Smooth muscle cell (in vitro differentiated cells): Measurements from ENCODE around the gene MMP25. TPM values are rescaled to one million over a fixed set of nuclear protein-coding genes. Genes with fewer than 3 reads are reported as not detected.

Experiments used
- DNase-seq: peaks from one replicate; lab custom pipeline; 2025; ENCODE audit not compliant: unreplicated experiment; lab: John Stamatoyannopoulos, UW
- H2AFZ ChIP-seq: fragments of 200-600 bp; sonication (generic); 2 replicates; pipeline ENCODE4 v1.6.0; 2016; ENCODE audit warnings: antibody characterized with exemption, low read depth, mild to moderate bottlenecking
- H3F3A ChIP-seq: fragments of 200-600 bp; sonication (generic); 2 replicates; pipeline ENCODE4 v1.6.0; 2017; ENCODE audit warnings: antibody characterized with exemption, low read depth
- H3K27ac ChIP-seq: fragments of 200-600 bp; sonication (generic); 2 replicates; pipeline ENCODE4 v1.5.1; 2016; ENCODE audit warnings: low read depth, mild to moderate bottlenecking
- H3K27me3 ChIP-seq: fragments of 200-600 bp; sonication (generic); 2 replicates; pipeline ENCODE4 v1.6.1; 2016; ENCODE audit warnings: low read depth, mild to moderate bottlenecking
- H3K36me3 ChIP-seq: fragments of 200-600 bp; sonication (generic); 2 replicates; pipeline ENCODE4 v1.5.1; 2016; ENCODE audit warnings: low read depth
- H3K4me1 ChIP-seq: fragments of 200-600 bp; sonication (generic); 2 replicates; pipeline ENCODE4 v1.5.1; 2016; ENCODE audit warnings: low read depth
- H3K4me2 ChIP-seq: fragments of 200-600 bp; sonication (generic); 2 replicates; pipeline ENCODE4 v1.6.0; 2016; ENCODE audit warnings: mild to moderate bottlenecking
- H3K4me3 ChIP-seq: fragments of 200-600 bp; sonication (generic); 2 replicates; pipeline ENCODE4 v1.5.1; 2016; ENCODE audit warnings: mild to moderate bottlenecking
- H3K79me2 ChIP-seq: fragments of 200-600 bp; sonication (generic); 2 replicates; pipeline ENCODE4 v1.6.0; 2016; ENCODE audit warnings: low read depth, mild to moderate bottlenecking
- H3K9ac ChIP-seq: fragments of 200-600 bp; sonication (generic); 2 replicates; pipeline ENCODE4 v1.6.0; 2016; ENCODE audit warnings: low read depth
- H3K9me3 ChIP-seq: fragments of 200-600 bp; sonication (generic); replicated peaks from 2 replicates; pipeline ENCODE4 v1.5.1; 2016; ENCODE audit warnings: low read depth
- H4K20me1 ChIP-seq: fragments of 200-600 bp; sonication (generic); 2 replicates; pipeline ENCODE4 v1.6.0; 2016; ENCODE audit warnings: low read depth
- CTCF ChIP-seq: fragments of 200-600 bp; sonication (generic); IDR thresholded peaks from 2 replicates; pipeline ENCODE4 v1.5.1; 2017; ENCODE audit warnings: borderline replicate concordance, mild to moderate bottlenecking, antibody characterized with exemption; ENCODE audit not compliant: insufficient read depth, poor library complexity, severe bottlenecking
- WGBS: methylation state at CpG from one replicate; pipeline ENCODE4 v1.1.7; 2016; ENCODE audit warnings: low lambda C conversion rate; 5-methylcytosine and 5-hydroxymethylcytosine counted together
- polyA plus RNA-seq: library from polyadenylated mRNA; unstranded; fragments of >200 nt; fragmentation: Nextera tagmentation; extraction: Ambion mirVana; gene quantifications from 2 replicates; pipeline ENCODE4 v1.2.1, GENCODE V29; 2016
- total RNA-seq: library from RNA; depleted of rRNA; stranded (reverse); fragments of >200 nt; gene quantifications from 2 replicates; pipeline ENCODE4 v1.2.3, GENCODE V29; 2014

MMP25 gene
- total and polyA plus RNA-seq, 2 experiments from 2014 or later = 0.90 to 1.3 TPM

GRCh38 chr16:3047387-3047720 is 993 bp downstream of the MMP25 start:
- H3F3A ChIP-seq = no peaks in the 10 kb centered on the region
- 29% methylated on average over 13 of the region's 13 CpGs for WGBS
- no peak overlapping the region for H3K27ac ChIP-seq
- no peaks in the 10 kb centered on the region for H3K79me2 ChIP-seq
- H3K9me3 ChIP-seq = no peaks in the 10 kb centered on the region
- H3K4me2 ChIP-seq = no peak overlapping the region
- H3K4me3 ChIP-seq = no peak overlapping the region
- H2AFZ ChIP-seq = no peak overlapping the region
- DNase-seq = no peak
- H3K36me3 ChIP-seq = no peaks in the 10 kb centered on the region
- H4K20me1 ChIP-seq = no peaks in the 10 kb centered on the region
- H3K27me3 ChIP-seq = peaks cover 73% of the 10 kb centered on the region
- H3K9ac ChIP-seq = no peak overlapping the region
- H3K4me1 ChIP-seq = peaks cover 11% of the 10 kb centered on the region
- no peak for TF ChIP-seq CTCF

- H3K4me1 ChIP-seq = peaks cover 9% of the 10 kb centered on the region
- H3K4me3 ChIP-seq = no peak overlapping the region
- H3K79me2 ChIP-seq = no peaks in the 10 kb centered on the region
- H3K9me3 ChIP-seq = no peaks in the 10 kb centered on the region
- H3F3A ChIP-seq = no peaks in the 10 kb centered on the region
- no peak overlapping the region for H3K4me2 ChIP-seq
- H2AFZ ChIP-seq = no peak overlapping the region
- no peak for DNase-seq
- H4K20me1 ChIP-seq = no peaks in the 10 kb centered on the region
- no peak overlapping the region for H3K9ac ChIP-seq
- TF ChIP-seq CTCF = no peak
- H3K27me3 ChIP-seq = peaks cover 46% of the 10 kb centered on the region
- WGBS = 88% methylated on average over 22 of the region's 26 CpGs
- no peaks in the 10 kb centered on the region for H3K36me3 ChIP-seq
- no peak overlapping the region for H3K27ac ChIP-seq
Observed at GRCh38 chr16:3049921-3050481, 3.6 kb downstream of the MMP25 start.

- H3K27me3 ChIP-seq = peaks cover 41% of the 10 kb centered on the region
- no peaks in the 10 kb centered on the region for H3F3A ChIP-seq
- TF ChIP-seq CTCF = no peak
- no peak for DNase-seq
- no peaks in the 10 kb centered on the region for H4K20me1 ChIP-seq
- no peak overlapping the region for H3K4me3 ChIP-seq
- no peak overlapping the region for H3K27ac ChIP-seq
- 90% methylated on average over 5 of the region's 5 CpGs for WGBS
- no peaks in the 10 kb centered on the region for H3K79me2 ChIP-seq
- no peak overlapping the region for H3K9ac ChIP-seq
- peaks cover 5% of the 10 kb centered on the region for H3K4me1 ChIP-seq
- H2AFZ ChIP-seq = no peak overlapping the region
- no peaks in the 10 kb centered on the region for H3K9me3 ChIP-seq
- no peak overlapping the region for H3K4me2 ChIP-seq
- no peaks in the 10 kb centered on the region for H3K36me3 ChIP-seq
Observed at GRCh38 chr16:3050487-3050886, 4.1 kb downstream of the MMP25 start.

GRCh38 chr16:3051009-3051408 is 4.6 kb downstream of the MMP25 start:
- H3K36me3 ChIP-seq = no peaks in the 10 kb centered on the region
- H3K9me3 ChIP-seq = no peaks in the 10 kb centered on the region
- no peaks in the 10 kb centered on the region for H3K79me2 ChIP-seq
- H3K9ac ChIP-seq = no peak overlapping the region
- no peaks in the 10 kb centered on the region for H4K20me1 ChIP-seq
- no peak overlapping the region for H3K4me3 ChIP-seq
- H3K4me1 ChIP-seq = peaks cover 2% of the 10 kb centered on the region
- no peaks in the 10 kb centered on the region for H3F3A ChIP-seq
- H3K27ac ChIP-seq = no peak overlapping the region
- no peak for DNase-seq
- TF ChIP-seq CTCF = no peak
- H3K4me2 ChIP-seq = no peak overlapping the region
- peaks cover 36% of the 10 kb centered on the region for H3K27me3 ChIP-seq
- WGBS = 88% methylated on average over 4 of the region's 4 CpGs
- H2AFZ ChIP-seq = no peak overlapping the region
